CD14-positive monocyte (primary cell): ENCODE data around the gene CNOT11. TPM values are rescaled to one million over a fixed set of nuclear protein-coding genes. Genes with fewer than 3 reads are reported as not detected.
"Not testable (repeated sequence)": the region's sequence is repeated elsewhere in the genome, so short reads cannot be mapped to it uniquely, and the experiment has no call there.

ENCODE experiments used
- DNase-seq, 3 donors: peaks; one replicate each; pipeline ENCODE4 v3.0.0-alpha.2; 2011 to 2022
- H2AFZ ChIP-seq: 2 replicates; pipeline ENCODE4 v1.6.0; 2012; ENCODE audit warnings: mild to moderate bottlenecking, low read depth, low read length, inconsistent platforms; ENCODE audit not compliant: insufficient read depth, poor library complexity, severe bottlenecking
- H3K27ac ChIP-seq, 2 donors: 1 replicate in 1 of 2; 2 replicates in 1 of 2; pipeline ENCODE4 v1.5.1; 2012 to 2013; ENCODE audit warnings: low read length in 2 of 2, control low read depth in 1 of 2, inconsistent platforms in 1 of 2, low read depth in 1 of 2, mild to moderate bottlenecking in 1 of 2
- H3K27me3 ChIP-seq, 2 donors: one replicate each; pipeline versions ENCODE4 v1.6.0 to v1.6.1; 2011 to 2013; ENCODE audit warnings: low read length in 2 of 2; ENCODE audit not compliant: control insufficient read depth in 2 of 2, insufficient read depth in 2 of 2
- H3K36me3 ChIP-seq, 2 donors: replicated peaks in 1 of 2; 1 replicate in 1 of 2; 2 replicates in 1 of 2; pipeline versions ENCODE4 v1.5.1 to v1.6.1; 2012 to 2013; ENCODE audit warnings: low read length in 2 of 2, control low read depth in 1 of 2, inconsistent platforms in 1 of 2, mild to moderate bottlenecking in 1 of 2; ENCODE audit not compliant: insufficient read depth in 2 of 2, control insufficient read depth in 1 of 2
- H3K4me1 ChIP-seq, 2 donors: 1 replicate in 1 of 2; 2 replicates in 1 of 2; pipeline versions ENCODE4 v1.5.1 to v1.6.1; 2012 to 2013; ENCODE audit warnings: low read length in 2 of 2, control low read depth in 1 of 2, inconsistent platforms in 1 of 2, mild to moderate bottlenecking in 1 of 2, moderate library complexity in 1 of 2; ENCODE audit not compliant: insufficient read depth in 2 of 2, control insufficient read depth in 1 of 2
- H3K4me2 ChIP-seq: replicated peaks from 2 replicates; pipeline ENCODE3; 2012; ENCODE audit warnings: low read length, moderate library complexity, mild to moderate bottlenecking; ENCODE audit not compliant: poor library complexity, severe bottlenecking; ENCODE audit errors: extremely low read depth
- H3K4me3 ChIP-seq, 3 experiments: fragments of 200-600 bp in 1 of 3; sonication (generic) in 1 of 3; replicated peaks in 1 of 3; 1 replicate in 2 of 3; 2 replicates in 1 of 3; pipeline ENCODE4 v1.5.1; 2011 to 2013; ENCODE audit warnings: low read length in 3 of 3, mild to moderate bottlenecking in 3 of 3, control low read depth in 2 of 3, low read depth in 2 of 3, inconsistent platforms in 1 of 3, moderate library complexity in 1 of 3
- H3K79me2 ChIP-seq: 2 replicates; pipeline ENCODE4 v1.6.0; 2012; ENCODE audit warnings: mild to moderate bottlenecking, control low read depth, inconsistent platforms, low read length, moderate library complexity; ENCODE audit not compliant: insufficient read depth
- H3K9ac ChIP-seq: 2 replicates; pipeline ENCODE4 v1.6.0; 2017; ENCODE audit warnings: low read length, mild to moderate bottlenecking; ENCODE audit not compliant: insufficient read depth, poor library complexity, severe bottlenecking
- H3K9me3 ChIP-seq, 2 donors: replicated peaks in 1 of 2; 1 replicate in 1 of 2; 2 replicates in 1 of 2; pipeline versions ENCODE4 v1.5.1 to v1.6.1; 2012 to 2013; ENCODE audit warnings: low read length in 2 of 2, control low read depth in 1 of 2; ENCODE audit not compliant: control insufficient read depth in 1 of 2, insufficient read depth in 1 of 2
- H4K20me1 ChIP-seq: 2 replicates; pipeline ENCODE4 v1.6.0; 2012; ENCODE audit warnings: mild to moderate bottlenecking, low read length, control low read depth, moderate library complexity; ENCODE audit not compliant: insufficient read depth
- H3K27ac Mint-ChIP-seq, 7 donors: one replicate each; pipeline ENCODE4 v1.8.0; 2020; ENCODE audit warnings: mild to moderate bottlenecking in 7 of 7, mixed read lengths in 7 of 7, moderate library complexity in 6 of 7, inconsistent platforms in 2 of 7
- H3K27me3 Mint-ChIP-seq, 3 donors: one replicate each; pipeline ENCODE4 v1.8.0; 2021 to 2022; ENCODE audit warnings: low read depth in 3 of 3, mild to moderate bottlenecking in 3 of 3, mixed read lengths in 3 of 3, moderate library complexity in 3 of 3, inconsistent platforms in 1 of 3
- H3K36me3 Mint-ChIP-seq, 2 donors: one replicate each; pipeline ENCODE4 v1.8.0; 2020; ENCODE audit warnings: mixed read lengths in 2 of 2, inconsistent platforms in 1 of 2, mild to moderate bottlenecking in 1 of 2
- H3K4me1 Mint-ChIP-seq: one replicate; pipeline ENCODE4 v1.8.0; 2020; ENCODE audit warnings: mild to moderate bottlenecking, mixed read lengths
- H3K4me3 Mint-ChIP-seq, 2 donors: one replicate each; pipeline ENCODE4 v1.8.0; 2020; ENCODE audit warnings: mild to moderate bottlenecking in 2 of 2, mixed read lengths in 2 of 2, moderate library complexity in 1 of 2
- H3K9me3 Mint-ChIP-seq, 7 donors: one replicate each; pipeline ENCODE4 v1.8.0; 2020 to 2022; ENCODE audit warnings: mixed read lengths in 7 of 7, mild to moderate bottlenecking in 6 of 7, moderate library complexity in 6 of 7, inconsistent platforms in 2 of 7
- WGBS: methylation state at CpG from one replicate; pipeline ENCODE4 v1.1.5; 2013; ENCODE audit warnings: missing lambda C conversion rate; ENCODE audit not compliant: insufficient coverage; 5-methylcytosine and 5-hydroxymethylcytosine counted together
- intact Hi-C, 2 donors: fragments of 100-400 bp; cut with micrococcal nuclease; formaldehyde crosslinking; loops; one replicate each; pipeline versions ENCODE4 v1.15.0 to v1.15.1; 2023
- polyA plus RNA-seq, 3 donors: library from polyadenylated mRNA; depleted of rRNA in 1 of 3; unstranded in 2 of 3; stranded (reverse) in 1 of 3; fragments of 300-500 nt in 2 of 3; fragments of >200 nt in 1 of 3; fragmentation: Illumina TruSeq in 2 of 3; gene quantifications; 1 replicate in 2 of 3; 2 replicates in 1 of 3; pipeline ENCODE4 v1.2.3, GENCODE V29; 2012 to 2021
- TF ChIP-seq, protein P1 (sequence below): fragments of 200-600 bp; IDR thresholded peaks from one replicate; pipeline ENCODE4 v1.8.0; 2022; ENCODE audit warnings: antibody characterized with exemption, mild to moderate bottlenecking

Gene CNOT11
- polyA plus RNA-seq, 3 donors, result 38.2 to 39.0 (median 38.4) TPM

DNA sequence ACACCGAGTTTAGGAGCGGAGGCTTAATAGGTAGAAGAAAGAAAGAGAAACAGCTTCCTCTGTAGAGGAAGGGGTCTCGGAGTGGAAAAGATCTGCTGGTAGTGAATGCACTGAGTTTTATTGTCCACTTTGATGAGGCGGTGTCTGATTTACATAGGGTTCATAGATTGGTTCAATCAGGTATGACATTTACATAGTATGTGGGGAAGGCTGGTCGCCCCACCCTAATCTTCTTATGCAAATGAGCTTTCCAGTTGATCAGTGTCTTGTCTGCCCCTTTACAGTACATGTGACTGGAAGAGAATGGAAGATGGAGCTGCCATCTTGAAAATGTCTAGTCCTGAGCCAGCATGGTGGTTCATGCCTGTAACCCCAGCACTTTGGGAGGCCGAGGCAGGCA, 19.9 kb upstream of the CNOT11 start:
- no peaks in the 10 kb centered on the region for H4K20me1 ChIP-seq
- no peak for DNase-seq
- no peak overlapping the region for H3K27ac ChIP-seq
- TF ChIP-seq, protein P1, sequence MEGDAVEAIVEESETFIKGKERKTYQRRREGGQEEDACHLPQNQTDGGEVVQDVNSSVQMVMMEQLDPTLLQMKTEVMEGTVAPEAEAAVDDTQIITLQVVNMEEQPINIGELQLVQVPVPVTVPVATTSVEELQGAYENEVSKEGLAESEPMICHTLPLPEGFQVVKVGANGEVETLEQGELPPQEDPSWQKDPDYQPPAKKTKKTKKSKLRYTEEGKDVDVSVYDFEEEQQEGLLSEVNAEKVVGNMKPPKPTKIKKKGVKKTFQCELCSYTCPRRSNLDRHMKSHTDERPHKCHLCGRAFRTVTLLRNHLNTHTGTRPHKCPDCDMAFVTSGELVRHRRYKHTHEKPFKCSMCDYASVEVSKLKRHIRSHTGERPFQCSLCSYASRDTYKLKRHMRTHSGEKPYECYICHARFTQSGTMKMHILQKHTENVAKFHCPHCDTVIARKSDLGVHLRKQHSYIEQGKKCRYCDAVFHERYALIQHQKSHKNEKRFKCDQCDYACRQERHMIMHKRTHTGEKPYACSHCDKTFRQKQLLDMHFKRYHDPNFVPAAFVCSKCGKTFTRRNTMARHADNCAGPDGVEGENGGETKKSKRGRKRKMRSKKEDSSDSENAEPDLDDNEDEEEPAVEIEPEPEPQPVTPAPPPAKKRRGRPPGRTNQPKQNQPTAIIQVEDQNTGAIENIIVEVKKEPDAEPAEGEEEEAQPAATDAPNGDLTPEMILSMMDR, result no peak
- no peaks in the 10 kb centered on the region for H3K36me3 ChIP-seq
- no peaks in the 10 kb centered on the region for H3K79me2 ChIP-seq
- peaks cover 4 to 11% of the 10 kb centered on the region in 2 donors for H3K4me1 ChIP-seq
- Mint-ChIP-seq H3K27me3 (no peaks in the 10 kb centered on the region), H3K4me1 (peaks cover 23% of the 10 kb centered on the region), H3K4me3 (no peak overlapping the region), H3K27ac (no peak overlapping the region), H3K36me3 (peaks cover 0 to 6% of the 10 kb centered on the region in 2 donors), H3K9me3 (peaks cover 20 to 47% (median 37%) of the 10 kb centered on the region in 7 donors)
- H3K27me3 ChIP-seq, result no peaks in the 10 kb centered on the region
- intact Hi-C loops, result no loop called here
- H3K4me3 ChIP-seq, result no peak overlapping the region
- 100% methylated on average over 4 of the region's 6 CpGs for WGBS
- no peak overlapping the region for H3K4me2 ChIP-seq
- no peak overlapping the region for H2AFZ ChIP-seq
- H3K9ac ChIP-seq, result no peak overlapping the region
- H3K9me3 ChIP-seq, result peaks cover 4 to 27% of the 10 kb centered on the region in 2 donors

DNA sequence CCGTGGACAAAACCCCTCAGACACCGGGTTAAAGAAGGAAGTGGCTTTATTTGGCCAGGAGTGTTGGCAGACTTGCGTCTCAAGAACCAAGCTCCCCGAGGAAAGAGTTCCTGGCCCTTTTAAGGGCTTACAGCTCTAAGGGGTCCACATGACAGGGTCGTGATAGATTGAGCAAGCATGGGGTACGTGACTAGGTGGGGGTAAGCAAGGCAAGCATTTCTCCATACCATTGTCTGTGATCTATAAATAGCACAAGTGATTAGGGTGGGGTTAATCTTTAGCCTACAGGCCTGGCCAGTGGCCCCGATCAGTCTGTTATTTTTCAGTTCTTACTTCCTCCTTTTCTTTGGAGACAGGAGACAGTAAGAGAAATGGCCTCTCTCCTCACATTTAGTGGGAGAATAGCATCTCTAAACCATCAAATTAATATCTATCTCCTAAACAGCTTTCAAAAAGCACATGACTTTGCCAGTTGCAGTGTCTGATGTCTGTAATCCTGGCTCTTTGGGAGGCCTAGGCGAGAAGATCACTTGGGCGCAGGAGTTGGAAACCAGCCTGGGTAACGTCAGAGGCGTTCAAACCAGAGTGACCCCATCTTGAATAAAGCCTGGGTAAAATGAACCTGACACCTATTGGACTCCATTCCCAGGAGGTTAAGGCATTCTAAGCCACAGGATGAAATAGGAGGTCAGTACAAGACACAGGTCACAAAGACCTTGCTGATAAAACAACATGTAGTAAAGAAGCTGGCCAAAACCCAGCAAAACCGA, 18.3 kb upstream of the CNOT11 start:
- Histone ChIP-seq H3K4me1 (peaks cover 17 to 22% of the 10 kb centered on the region in 2 donors), H3K4me2 (no peak overlapping the region), H3K27ac (no peak overlapping the region), H3K27me3 (no peaks in the 10 kb centered on the region), H3K4me3 (no peak overlapping the region), H3K9ac (no peak overlapping the region), H4K20me1 (no peaks in the 10 kb centered on the region), H2AFZ (no peak overlapping the region), H3K79me2 (no peaks in the 10 kb centered on the region), H3K9me3 (peaks cover 3 to 25% of the 10 kb centered on the region in 2 donors), H3K36me3 (no peaks in the 10 kb centered on the region)
- no peak for DNase-seq
- Mint-ChIP-seq H3K9me3 (peaks cover 18 to 44% (median 35%) of the 10 kb centered on the region in 7 donors), H3K27me3 (peaks cover 0 to under 1% (median 0%) of the 10 kb centered on the region in 3 donors), H3K4me3 (no peak overlapping the region), H3K27ac (peak overlapping the region in 2 of 7 donors; percentile 20 to 61), H3K36me3 (peaks cover 0 to 6% of the 10 kb centered on the region in 2 donors), H3K4me1 (peaks cover 36% of the 10 kb centered on the region)
- 80% methylated on average over 3 of the region's 12 CpGs for WGBS
- intact Hi-C loops, result no loop called here
- TF ChIP-seq, protein P1, result no peak

DNA sequence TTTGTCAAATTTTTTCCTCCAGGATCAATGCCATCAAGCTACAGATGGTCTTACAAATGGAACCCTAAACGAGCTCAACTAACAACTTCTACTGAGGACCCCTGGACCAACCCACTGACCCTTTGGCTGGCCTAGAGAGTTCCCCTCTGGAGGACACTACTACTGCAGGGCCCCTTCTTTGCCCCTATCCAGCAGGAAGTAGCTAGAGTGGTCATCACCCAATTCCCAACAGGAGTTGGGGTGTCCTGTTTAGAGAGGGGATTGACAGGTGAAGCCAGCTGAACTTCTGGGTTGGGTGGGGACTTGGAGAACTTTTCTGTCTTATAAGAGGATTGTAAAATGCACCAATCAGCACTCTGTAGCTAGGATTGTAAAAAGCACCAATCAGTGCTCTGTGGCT, 16.7 kb upstream of the CNOT11 start:
- Histone ChIP-seq H3K4me1 (peaks cover 18 to 22% of the 10 kb centered on the region in 2 donors), H3K9me3 (peaks cover 0 to 23% of the 10 kb centered on the region in 2 donors)
- H3K4me3 ChIP-seq, H3K27me3 Mint-ChIP-seq, H3K4me3 Mint-ChIP-seq, H3K79me2 ChIP-seq, H2AFZ ChIP-seq, H3K27ac ChIP-seq, intact Hi-C loops, DNase-seq, H3K36me3 ChIP-seq, H3K9ac ChIP-seq, H3K27me3 ChIP-seq, H4K20me1 ChIP-seq, H3K4me2 ChIP-seq, H3K36me3 Mint-ChIP-seq: not testable (repeated sequence)
- Mint-ChIP-seq H3K27ac (peak overlapping the region in 2 of 7 donors; percentile 25 to 30), H3K9me3 (peaks cover 12 to 37% (median 31%) of the 10 kb centered on the region in 7 donors), H3K4me1 (peaks cover 37% of the 10 kb centered on the region)
- 100% methylated on average over 1 of the region's 1 CpG for whole genome bisulfite sequencing
